HEK293 (cell line): ENCODE data around the gene LGALS4.

Source experiments
- INSM2 ChIP-seq: fragments of 450-650 bp; formaldehyde crosslinking; IDR thresholded peaks from 2 replicates; pipeline ENCODE4 v1.5.1; 2016; ENCODE audit warnings: missing biosample characterization, missing genetic modification characterization
- KLF17 ChIP-seq: fragments of 450-650 bp; formaldehyde crosslinking; IDR thresholded peaks from 2 replicates; pipeline ENCODE4 v1.5.1; 2016; ENCODE audit warnings: missing biosample characterization, missing genetic modification characterization
- KLF7 ChIP-seq: fragments of 450-650 bp; formaldehyde crosslinking; IDR thresholded peaks from 2 replicates; pipeline ENCODE4 v1.5.1; 2016; ENCODE audit warnings: missing biosample characterization, missing genetic modification characterization, borderline replicate concordance
- PRDM1 ChIP-seq: fragments of 450-650 bp; formaldehyde crosslinking; IDR thresholded peaks from 2 replicates; pipeline ENCODE4; 2016; ENCODE audit warnings: missing biosample characterization, missing genetic modification characterization
- RBAK ChIP-seq: fragments of 450-650 bp; formaldehyde crosslinking; IDR thresholded peaks from 2 replicates; pipeline ENCODE4 v1.5.1; 2016; ENCODE audit warnings: missing biosample characterization, missing genetic modification characterization
- YY1 ChIP-seq: fragments of 450-650 bp; formaldehyde crosslinking; IDR thresholded peaks from 2 replicates; pipeline ENCODE4 v1.5.1; 2018; ENCODE audit warnings: missing biosample characterization, missing genetic modification characterization
- ZBTB17 ChIP-seq: fragments of 450-650 bp; formaldehyde crosslinking; IDR thresholded peaks from 2 replicates; pipeline ENCODE4 v1.5.1; 2016; ENCODE audit warnings: missing biosample characterization, missing genetic modification characterization
- ZBTB20 ChIP-seq: fragments of 450-650 bp; formaldehyde crosslinking; IDR thresholded peaks from 2 replicates; pipeline ENCODE4 v1.5.1; 2016; ENCODE audit warnings: missing biosample characterization, missing genetic modification characterization
- ZNF148 ChIP-seq: fragments of 450-650 bp; formaldehyde crosslinking; IDR thresholded peaks from 2 replicates; pipeline ENCODE4 v1.5.0; 2017; ENCODE audit warnings: missing biosample characterization, missing genetic modification characterization, borderline replicate concordance
- ZNF169 ChIP-seq: fragments of 450-650 bp; formaldehyde crosslinking; IDR thresholded peaks from 2 replicates; pipeline ENCODE4 v1.5.1; 2016; ENCODE audit warnings: missing biosample characterization, missing genetic modification characterization
- ZNF302 ChIP-seq: fragments of 450-650 bp; formaldehyde crosslinking; IDR thresholded peaks from 2 replicates; pipeline ENCODE4 v1.5.1; 2016; ENCODE audit warnings: missing biosample characterization, missing genetic modification characterization, low read depth
- ZNF473 ChIP-seq: fragments of 450-650 bp; formaldehyde crosslinking; IDR thresholded peaks from 2 replicates; pipeline ENCODE4 v1.5.1; 2017; ENCODE audit warnings: missing biosample characterization, missing genetic modification characterization
- ZNF510 ChIP-seq: fragments of 450-650 bp; formaldehyde crosslinking; IDR thresholded peaks from 2 replicates; pipeline ENCODE4 v1.5.1; 2018; ENCODE audit warnings: mild to moderate bottlenecking, missing genetic modification characterization, missing biosample characterization; ENCODE audit not compliant: insufficient replicate concordance
- ZNF549 ChIP-seq: fragments of 450-650 bp; IDR thresholded peaks from 2 replicates; pipeline ENCODE4 v1.5.1; 2018; ENCODE audit warnings: missing biosample characterization, missing genetic modification characterization, mild to moderate bottlenecking, inconsistent platforms, moderate library complexity
- ZNF664 ChIP-seq: fragments of 450-650 bp; formaldehyde crosslinking; IDR thresholded peaks from 2 replicates; pipeline ENCODE4 v1.5.1; 2016; ENCODE audit warnings: missing biosample characterization, missing genetic modification characterization
- ZNF747 ChIP-seq: fragments of 450-650 bp; formaldehyde crosslinking; IDR thresholded peaks from 2 replicates; pipeline ENCODE4 v1.5.1; 2016; ENCODE audit warnings: missing biosample characterization, missing genetic modification characterization
- ZSCAN18 ChIP-seq: fragments of 450-650 bp; formaldehyde crosslinking; IDR thresholded peaks from 2 replicates; pipeline ENCODE4 v1.5.1; 2016; ENCODE audit warnings: missing biosample characterization, missing genetic modification characterization
- TF ChIP-seq, protein P1 (sequence below): fragments of 450-650 bp; formaldehyde crosslinking; IDR thresholded peaks from 2 replicates; pipeline ENCODE4 v1.5.1; 2016; ENCODE audit warnings: missing biosample characterization, missing genetic modification characterization
- TF ChIP-seq, protein P2 (sequence below): fragments of 450-650 bp; formaldehyde crosslinking; IDR thresholded peaks from 2 replicates; pipeline ENCODE4 v1.5.1; 2016; ENCODE audit warnings: missing biosample characterization, missing genetic modification characterization, borderline replicate concordance
- TF ChIP-seq, protein P3 (sequence below): fragments of 450-650 bp; formaldehyde crosslinking; IDR thresholded peaks from 2 replicates; pipeline ENCODE4 v1.5.1; 2016; ENCODE audit warnings: missing biosample characterization, missing genetic modification characterization
- TF ChIP-seq, protein P4 (sequence below): fragments of 450-650 bp; formaldehyde crosslinking; IDR thresholded peaks from 2 replicates; pipeline ENCODE4 v1.5.1; 2016; ENCODE audit warnings: missing biosample characterization, missing genetic modification characterization

Gene LGALS4

GRCh38 chr19:38852231-38853044, 39.7 kb upstream of the LGALS4 start (continued):
- TF ChIP-seq YY1 (tag by site-specific recombination) (no peak), RBAK (tag by site-specific recombination) (no peak), ZBTB17 (tag by site-specific recombination) (0 out of 2 replicates have a peak, but pooled peaks have one; percentile 47), ZNF747 (no peak), ZNF510 (tag by site-specific recombination) (no peak), ZNF664 (tag by site-specific recombination) (no peak), ZNF169 (tag by site-specific recombination) (no peak), PRDM1 (tag by site-specific recombination) (no peak), ZNF549 (no peak), ZBTB20 (tag by site-specific recombination) (no peak), ZNF473 (no peak), ZNF148 (tag by site-specific recombination) (no peak), INSM2 (tag by site-specific recombination) (0 out of 2 replicates have a peak, but pooled peaks have one; percentile 18), ZNF302 (tag by site-specific recombination) (no peak), ZSCAN18 (no peak), KLF17 (tag by site-specific recombination) (0 out of 2 replicates have a peak, but pooled peaks have one; percentile 25), KLF7 (tag by site-specific recombination) (no peak; the same call in 1 of the 2 replicates)
- TF ChIP-seq, protein P1, sequence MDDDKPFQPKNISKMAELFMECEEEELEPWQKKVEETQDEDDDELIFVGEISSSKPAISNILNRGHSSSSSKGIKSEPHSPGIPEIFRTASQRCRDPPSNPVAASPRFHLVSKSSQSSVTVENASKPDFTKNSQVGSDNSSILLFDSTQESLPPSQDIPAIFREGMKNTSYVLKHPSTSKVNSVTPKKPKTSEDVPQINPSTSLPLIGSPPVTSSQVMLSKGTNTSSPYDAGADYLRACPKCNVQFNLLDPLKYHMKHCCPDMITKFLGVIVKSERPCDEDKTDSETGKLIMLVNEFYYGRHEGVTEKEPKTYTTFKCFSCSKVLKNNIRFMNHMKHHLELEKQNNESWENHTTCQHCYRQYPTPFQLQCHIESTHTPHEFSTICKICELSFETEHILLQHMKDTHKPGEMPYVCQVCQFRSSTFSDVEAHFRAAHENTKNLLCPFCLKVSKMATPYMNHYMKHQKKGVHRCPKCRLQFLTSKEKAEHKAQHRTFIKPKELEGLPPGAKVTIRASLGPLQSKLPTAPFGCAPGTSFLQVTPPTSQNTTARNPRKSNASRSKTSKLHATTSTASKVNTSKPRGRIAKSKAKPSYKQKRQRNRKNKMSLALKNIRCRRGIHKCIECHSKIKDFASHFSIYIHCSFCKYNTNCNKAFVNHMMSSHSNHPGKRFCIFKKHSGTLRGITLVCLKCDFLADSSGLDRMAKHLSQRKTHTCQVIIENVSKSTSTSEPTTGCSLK = no peak
- TF ChIP-seq, protein P2, sequence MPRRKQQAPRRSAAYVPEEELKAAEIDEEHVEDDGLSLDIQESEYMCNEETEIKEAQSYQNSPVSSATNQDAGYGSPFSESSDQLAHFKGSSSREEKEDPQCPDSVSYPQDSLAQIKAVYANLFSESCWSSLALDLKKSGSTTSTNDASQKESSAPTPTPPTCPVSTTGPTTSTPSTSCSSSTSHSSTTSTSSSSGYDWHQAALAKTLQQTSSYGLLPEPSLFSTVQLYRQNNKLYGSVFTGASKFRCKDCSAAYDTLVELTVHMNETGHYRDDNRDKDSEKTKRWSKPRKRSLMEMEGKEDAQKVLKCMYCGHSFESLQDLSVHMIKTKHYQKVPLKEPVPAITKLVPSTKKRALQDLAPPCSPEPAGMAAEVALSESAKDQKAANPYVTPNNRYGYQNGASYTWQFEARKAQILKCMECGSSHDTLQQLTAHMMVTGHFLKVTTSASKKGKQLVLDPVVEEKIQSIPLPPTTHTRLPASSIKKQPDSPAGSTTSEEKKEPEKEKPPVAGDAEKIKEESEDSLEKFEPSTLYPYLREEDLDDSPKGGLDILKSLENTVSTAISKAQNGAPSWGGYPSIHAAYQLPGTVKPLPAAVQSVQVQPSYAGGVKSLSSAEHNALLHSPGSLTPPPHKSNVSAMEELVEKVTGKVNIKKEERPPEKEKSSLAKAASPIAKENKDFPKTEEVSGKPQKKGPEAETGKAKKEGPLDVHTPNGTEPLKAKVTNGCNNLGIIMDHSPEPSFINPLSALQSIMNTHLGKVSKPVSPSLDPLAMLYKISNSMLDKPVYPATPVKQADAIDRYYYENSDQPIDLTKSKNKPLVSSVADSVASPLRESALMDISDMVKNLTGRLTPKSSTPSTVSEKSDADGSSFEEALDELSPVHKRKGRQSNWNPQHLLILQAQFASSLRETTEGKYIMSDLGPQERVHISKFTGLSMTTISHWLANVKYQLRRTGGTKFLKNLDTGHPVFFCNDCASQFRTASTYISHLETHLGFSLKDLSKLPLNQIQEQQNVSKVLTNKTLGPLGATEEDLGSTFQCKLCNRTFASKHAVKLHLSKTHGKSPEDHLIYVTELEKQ (tag by site-specific recombination) = no peak
- TF ChIP-seq, protein P3, sequence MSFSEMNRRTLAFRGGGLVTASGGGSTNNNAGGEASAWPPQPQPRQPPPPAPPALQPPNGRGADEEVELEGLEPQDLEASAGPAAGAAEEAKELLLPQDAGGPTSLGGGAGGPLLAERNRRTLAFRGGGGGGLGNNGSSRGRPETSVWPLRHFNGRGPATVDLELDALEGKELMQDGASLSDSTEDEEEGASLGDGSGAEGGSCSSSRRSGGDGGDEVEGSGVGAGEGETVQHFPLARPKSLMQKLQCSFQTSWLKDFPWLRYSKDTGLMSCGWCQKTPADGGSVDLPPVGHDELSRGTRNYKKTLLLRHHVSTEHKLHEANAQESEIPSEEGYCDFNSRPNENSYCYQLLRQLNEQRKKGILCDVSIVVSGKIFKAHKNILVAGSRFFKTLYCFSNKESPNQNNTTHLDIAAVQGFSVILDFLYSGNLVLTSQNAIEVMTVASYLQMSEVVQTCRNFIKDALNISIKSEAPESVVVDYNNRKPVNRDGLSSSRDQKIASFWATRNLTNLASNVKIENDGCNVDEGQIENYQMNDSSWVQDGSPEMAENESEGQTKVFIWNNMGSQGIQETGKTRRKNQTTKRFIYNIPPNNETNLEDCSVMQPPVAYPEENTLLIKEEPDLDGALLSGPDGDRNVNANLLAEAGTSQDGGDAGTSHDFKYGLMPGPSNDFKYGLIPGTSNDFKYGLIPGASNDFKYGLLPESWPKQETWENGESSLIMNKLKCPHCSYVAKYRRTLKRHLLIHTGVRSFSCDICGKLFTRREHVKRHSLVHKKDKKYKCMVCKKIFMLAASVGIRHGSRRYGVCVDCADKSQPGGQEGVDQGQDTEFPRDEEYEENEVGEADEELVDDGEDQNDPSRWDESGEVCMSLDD (tag by site-specific recombination) = peak; percentile 82
- TF ChIP-seq, protein P4, sequence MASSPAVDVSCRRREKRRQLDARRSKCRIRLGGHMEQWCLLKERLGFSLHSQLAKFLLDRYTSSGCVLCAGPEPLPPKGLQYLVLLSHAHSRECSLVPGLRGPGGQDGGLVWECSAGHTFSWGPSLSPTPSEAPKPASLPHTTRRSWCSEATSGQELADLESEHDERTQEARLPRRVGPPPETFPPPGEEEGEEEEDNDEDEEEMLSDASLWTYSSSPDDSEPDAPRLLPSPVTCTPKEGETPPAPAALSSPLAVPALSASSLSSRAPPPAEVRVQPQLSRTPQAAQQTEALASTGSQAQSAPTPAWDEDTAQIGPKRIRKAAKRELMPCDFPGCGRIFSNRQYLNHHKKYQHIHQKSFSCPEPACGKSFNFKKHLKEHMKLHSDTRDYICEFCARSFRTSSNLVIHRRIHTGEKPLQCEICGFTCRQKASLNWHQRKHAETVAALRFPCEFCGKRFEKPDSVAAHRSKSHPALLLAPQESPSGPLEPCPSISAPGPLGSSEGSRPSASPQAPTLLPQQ = 0 out of 2 replicates have a peak, but pooled peaks have one; percentile 33
